Measurements from ENCODE around the gene SLC26A11.

- TF ChIP-seq EZH2 (IDR thresholded peaks at IDR 0.05; ENCODE audit: borderline replicate concordance, insufficient read depth, low read depth, low read length, poor library complexity, severe bottlenecking) (no peak), CTCF (IDR thresholded peaks at IDR 0.05) (no peak)
These were observed 32.7 kb upstream of the SLC26A11 start for GRCh38 chr17:80187515-80187941.
